ENCODE results near the gene NCAPG.
"Not testable (repeated sequence)": the region's sequence is repeated elsewhere in the genome, so short reads cannot be mapped to it uniquely, and the experiment has no call there.

Gene NCAPG

GRCh38 chr4:17846266-17846665 is 35.5 kb downstream of the NCAPG start:
- H3K27me3 ChIP-seq (ENCODE audit: control insufficient read depth, low read length), result no peaks in the 10 kb centered on the region
- no peak overlapping the region for H3K4me3 ChIP-seq (ENCODE audit: low read length)
- no peaks in the 10 kb centered on the region for H3K9me3 ChIP-seq (ENCODE audit: control insufficient read depth, insufficient read depth, low read length)
- H3K27ac ChIP-seq (ENCODE audit: low read depth, low read length), result no peak overlapping the region
- peaks cover 27% of the 10 kb centered on the region for H3F3A ChIP-seq (ENCODE audit: control insufficient read depth, insufficient read depth)
- no peaks in the 10 kb centered on the region for H3K79me2 ChIP-seq (ENCODE audit: control insufficient read depth, low read length)
- TF ChIP-seq CTCF (IDR thresholded peaks at IDR 0.05; ENCODE audit: low read depth, low read length, poor library complexity, severe bottlenecking) (no peak), EZH2phosphoT487 (IDR thresholded peaks at IDR 0.05; ENCODE audit: borderline replicate concordance, low read length) (no peak)
- H3K4me1 ChIP-seq (ENCODE audit: control insufficient read depth, low read length), result no peaks in the 10 kb centered on the region
- H3K4me2 ChIP-seq (ENCODE audit: low read length), result no peak overlapping the region
- H3K9me2 ChIP-seq (replicated peaks; ENCODE audit: control insufficient read depth, low read length), result no peaks in the 10 kb centered on the region
- peaks cover 52% of the 10 kb centered on the region for H3K36me3 ChIP-seq (ENCODE audit: control insufficient read depth, low read length)
- H4K20me1 ChIP-seq (ENCODE audit: control insufficient read depth, insufficient read depth, low read depth, low read length), result no peaks in the 10 kb centered on the region

GRCh38 chr4:17850295-17850694 is 39.5 kb downstream of the NCAPG start:
- Histone ChIP-seq H3K36me3 (ENCODE audit: control insufficient read depth, low read length) (peaks cover 11% of the 10 kb centered on the region), H3F3A (ENCODE audit: control insufficient read depth, insufficient read depth) (peaks cover 24% of the 10 kb centered on the region)
- H3K4me1 ChIP-seq (ENCODE audit: control insufficient read depth, low read length); H3K79me2 ChIP-seq (ENCODE audit: control insufficient read depth, low read length); H3K27ac ChIP-seq (ENCODE audit: low read depth, low read length); H3K4me2 ChIP-seq (ENCODE audit: low read length); H3K9me2 ChIP-seq (replicated peaks; ENCODE audit: control insufficient read depth, low read length); H4K20me1 ChIP-seq (ENCODE audit: control insufficient read depth, insufficient read depth, low read depth, low read length); H3K9me3 ChIP-seq (ENCODE audit: control insufficient read depth, insufficient read depth, low read length); H3K4me3 ChIP-seq (ENCODE audit: low read length); H3K27me3 ChIP-seq (ENCODE audit: control insufficient read depth, low read length): not testable (repeated sequence)

GRCh38 chr4:17851959-17852358 is 41.2 kb downstream of the NCAPG start:
- H3K4me2 ChIP-seq (ENCODE audit: low read length), result no peak overlapping the region
- no peak for TF ChIP-seq EZH2phosphoT487 (IDR thresholded peaks at IDR 0.05; ENCODE audit: borderline replicate concordance, low read length)
- TF ChIP-seq CTCF (IDR thresholded peaks at IDR 0.05; ENCODE audit: low read depth, low read length, poor library complexity, severe bottlenecking), result no peak
- H3K9me3 ChIP-seq (ENCODE audit: control insufficient read depth, insufficient read depth, low read length), result no peaks in the 10 kb centered on the region
- peaks cover 14% of the 10 kb centered on the region for H3F3A ChIP-seq (ENCODE audit: control insufficient read depth, insufficient read depth)
- no peaks in the 10 kb centered on the region for H3K27me3 ChIP-seq (ENCODE audit: control insufficient read depth, low read length)
- no peaks in the 10 kb centered on the region for H3K4me1 ChIP-seq (ENCODE audit: control insufficient read depth, low read length)
- no peak overlapping the region for H3K27ac ChIP-seq (ENCODE audit: low read depth, low read length)
- H3K36me3 ChIP-seq (ENCODE audit: control insufficient read depth, low read length), result no peaks in the 10 kb centered on the region
- H3K79me2 ChIP-seq (ENCODE audit: control insufficient read depth, low read length), result no peaks in the 10 kb centered on the region
- H3K9me2 ChIP-seq (replicated peaks; ENCODE audit: control insufficient read depth, low read length), result no peaks in the 10 kb centered on the region
- no peaks in the 10 kb centered on the region for H4K20me1 ChIP-seq (ENCODE audit: control insufficient read depth, insufficient read depth, low read depth, low read length)
- no peak overlapping the region for H3K4me3 ChIP-seq (ENCODE audit: low read length)

- no peaks in the 10 kb centered on the region for H3K9me3 ChIP-seq (ENCODE audit: control insufficient read depth, insufficient read depth, low read length)
- no peaks in the 10 kb centered on the region for H4K20me1 ChIP-seq (ENCODE audit: control insufficient read depth, insufficient read depth, low read depth, low read length)
- H3F3A ChIP-seq (ENCODE audit: control insufficient read depth, insufficient read depth), result peaks cover 4% of the 10 kb centered on the region; the same call in 1 of the 2 replicates
- no peaks in the 10 kb centered on the region for H3K4me1 ChIP-seq (ENCODE audit: control insufficient read depth, low read length)
- H3K79me2 ChIP-seq (ENCODE audit: control insufficient read depth, low read length), result no peaks in the 10 kb centered on the region
- H3K4me2 ChIP-seq (ENCODE audit: low read length), result no peak overlapping the region
- no peaks in the 10 kb centered on the region for H3K9me2 ChIP-seq (replicated peaks; ENCODE audit: control insufficient read depth, low read length)
- H3K4me3 ChIP-seq (ENCODE audit: low read length), result no peak overlapping the region
- TF ChIP-seq CTCF (IDR thresholded peaks at IDR 0.05; ENCODE audit: low read depth, low read length, poor library complexity, severe bottlenecking) (no peak), EZH2phosphoT487 (IDR thresholded peaks at IDR 0.05; ENCODE audit: borderline replicate concordance, low read length) (no peak)
- H3K36me3 ChIP-seq (ENCODE audit: control insufficient read depth, low read length), result no peaks in the 10 kb centered on the region
- no peaks in the 10 kb centered on the region for H3K27me3 ChIP-seq (ENCODE audit: control insufficient read depth, low read length)
- no peak overlapping the region for H3K27ac ChIP-seq (ENCODE audit: low read depth, low read length)
Observed at GRCh38 chr4:17854036-17854435, 43.3 kb downstream of the NCAPG start.
